ENCODE results near the gene ARHGDIG. TPM values are rescaled to one million over a fixed set of nuclear protein-coding genes. Genes with fewer than 3 reads are reported as not detected.

ARHGDIG gene
- total RNA-seq, 1 experiment from 2014 or later, result 5.9 TPM

GRCh38 chr16:240559-240958 lies 39.8 kb upstream of the ARHGDIG start:
- H2BK120ac ChIP-seq (ENCODE audit: low read depth, low read length, poor library complexity, severe bottlenecking), result no peak overlapping the region
- TF ChIP-seq CTCF (conservative IDR thresholded peaks at IDR 0.05), result no peak
- no peak overlapping the region for H3K56ac ChIP-seq (ENCODE audit: insufficient read length, low read depth, low read length)
- Mint-ChIP-seq H3K9me3 (no peaks in the 10 kb centered on the region), H3K27ac (no peak overlapping the region; a peak in 1 of 7 replicates), H3K36me3 (ENCODE audit: insufficient read depth in 1 of 3, low read depth in 3 of 3) (peaks cover 0 to 11% (median 6%) of the 10 kb centered on the region in 3 experiments; a peak in 5 of 7 replicates), H3K27me3 (ENCODE audit: low read depth) (no peaks in the 10 kb centered on the region), H3K4me3 (no peak overlapping the region), H3K4me1 (peaks cover 2 to 4% of the 10 kb centered on the region in 2 experiments)
- H4K91ac ChIP-seq (ENCODE audit: insufficient read length, low read depth, low read length), result no peak overlapping the region
- H3K4me2 ChIP-seq (ENCODE audit: insufficient read depth, insufficient read length, low read length), result no peak overlapping the region
- H3K18ac ChIP-seq (ENCODE audit: insufficient read length, low read depth, low read length), result no peak overlapping the region
- no peak overlapping the region for H3T11ph ChIP-seq (ENCODE audit: low read length)
- H3K27me3 ChIP-seq (ENCODE audit: insufficient read depth, low read length), result no peaks in the 10 kb centered on the region
- no peak overlapping the region for H3K9ac ChIP-seq (ENCODE audit: extremely low read depth, insufficient read length, low read length)
- H3K79me1 ChIP-seq (ENCODE audit: insufficient read depth, low read depth, low read length, poor library complexity, severe bottlenecking), result peaks cover 12% of the 10 kb centered on the region
- no peak overlapping the region for H2BK5ac ChIP-seq (ENCODE audit: insufficient read length, low read length)
- no peak overlapping the region for H3K14ac ChIP-seq (ENCODE audit: insufficient read depth, low read length)
- no peak overlapping the region for H2BK20ac ChIP-seq (ENCODE audit: low read depth, low read length, poor library complexity, severe bottlenecking)
- no peak overlapping the region for H2BK12ac ChIP-seq (ENCODE audit: insufficient read length, low read depth, low read length)
- H2BK15ac ChIP-seq (ENCODE audit: low read depth, low read length), result no peak overlapping the region
- no peak overlapping the region for H2AK5ac ChIP-seq (ENCODE audit: insufficient read length, low read length)
- no peaks in the 10 kb centered on the region for H3K23me2 ChIP-seq (ENCODE audit: insufficient read length, low read depth, low read length, poor library complexity, severe bottlenecking)
- WGBS (ENCODE audit: extremely low coverage, insufficient read length, low lambda C conversion rate), result no CpG with 5 or more reads among the region's 8 CpGs
- H4K8ac ChIP-seq (replicated peaks; ENCODE audit: insufficient read length, low read depth, low read length), result no peak overlapping the region
- no peaks in the 10 kb centered on the region; the same call in 1 of the 2 replicates for H3K79me2 ChIP-seq (ENCODE audit: insufficient read depth, low read length)
- H4K20me1 ChIP-seq (ENCODE audit: control insufficient read depth, insufficient read depth, insufficient read length), result no peaks in the 10 kb centered on the region
- no peak for DNase-seq
- no peak overlapping the region for H2AFZ ChIP-seq (ENCODE audit: low read length)
- no peaks in the 10 kb centered on the region for H3K4me1 ChIP-seq (ENCODE audit: insufficient read depth, low read length)
- H3K9me3 ChIP-seq (ENCODE audit: control insufficient read depth, low read depth, low read length), result no peaks in the 10 kb centered on the region
- no peak overlapping the region for H3K23ac ChIP-seq (ENCODE audit: insufficient read length, low read depth, low read length)
- no peak overlapping the region for H3K4ac ChIP-seq (ENCODE audit: low read depth, low read length)
- no peak overlapping the region for H4K5ac ChIP-seq (ENCODE audit: insufficient read length, low read depth, low read length)
- H3K27ac ChIP-seq (ENCODE audit: insufficient read length, low read depth, low read length), result no peak overlapping the region

Data from H9 (cell line).